Eye (tissue), 1 donor: Measurements from ENCODE around the gene LENG8.

Source experiments
- DNase-seq: peaks from one replicate; pipeline ENCODE4 v3.0.0-alpha.2; 2015

LENG8 gene

GRCh38 chr19:54424201-54424600, 24.8 kb upstream of the LENG8 start:
- no peak for DNase-seq

GRCh38 chr19:54424660-54425381, 24.2 kb upstream of the LENG8 start:
- DNase-seq, result no peak

GRCh38 chr19:54425382-54425723, 23.6 kb upstream of the LENG8 start:
- DNase-seq, result no peak

- DNase-seq, result peak; percentile 77
Measured at GRCh38 chr19:54426291-54426931, 22.6 kb upstream of the LENG8 start.

- no peak for DNase-seq
Measured at GRCh38 chr19:54427586-54427985, 21.4 kb upstream of the LENG8 start.

GRCh38 chr19:54428323-54429175, 20.4 kb upstream of the LENG8 start:
- DNase-seq, result no peak

- DNase-seq, result no peak
Measured at GRCh38 chr19:54429176-54429495, 19.9 kb upstream of the LENG8 start.

GRCh38 chr19:54429545-54430227, 19.3 kb upstream of the LENG8 start:
- peak; percentile 35 for DNase-seq

GRCh38 chr19:54430306-54431254, 18.4 kb upstream of the LENG8 start:
- DNase-seq, result peak; percentile 90

GRCh38 chr19:54431255-54431838, 17.7 kb upstream of the LENG8 start:
- no peak for DNase-seq

- no peak for DNase-seq
Measured at GRCh38 chr19:54432144-54432738, 16.8 kb upstream of the LENG8 start.

GRCh38 chr19:54433697-54434096, 15.3 kb upstream of the LENG8 start:
- DNase-seq, result no peak

GRCh38 chr19:54434112-54434872, 14.7 kb upstream of the LENG8 start:
- DNase-seq, result no peak

GRCh38 chr19:54434873-54435214, 14.2 kb upstream of the LENG8 start:
- DNase-seq, result no peak

- DNase-seq, result peak; percentile 47
Measured at GRCh38 chr19:54435551-54436016, 13.4 kb upstream of the LENG8 start.

- peak; percentile 52 for DNase-seq
Measured at GRCh38 chr19:54436031-54436523, 12.9 kb upstream of the LENG8 start.

- DNase-seq, result no peak
Measured at GRCh38 chr19:54436628-54437252, 12.3 kb upstream of the LENG8 start.

- DNase-seq, result peak; percentile 79
Measured at GRCh38 chr19:54439174-54439851, 9.7 kb upstream of the LENG8 start.

GRCh38 chr19:54440641-54441040, 8.4 kb upstream of the LENG8 start:
- DNase-seq, result no peak
